HG02798 (cell line): ENCODE measurements around the gene PNMA6F.
"Not testable (repeated sequence)": the region's sequence is repeated elsewhere in the genome, so short reads cannot be mapped to it uniquely, and the experiment has no call there.

ENCODE experiments used
- ATAC-seq: cut with Tn5 transposase; IDR thresholded peaks from one replicate; pipeline ENCODE4 v1.9.1; 2021; ENCODE audit warnings: mild to moderate bottlenecking; ENCODE audit not compliant: unreplicated experiment, poor library complexity

PNMA6F gene

DNA sequence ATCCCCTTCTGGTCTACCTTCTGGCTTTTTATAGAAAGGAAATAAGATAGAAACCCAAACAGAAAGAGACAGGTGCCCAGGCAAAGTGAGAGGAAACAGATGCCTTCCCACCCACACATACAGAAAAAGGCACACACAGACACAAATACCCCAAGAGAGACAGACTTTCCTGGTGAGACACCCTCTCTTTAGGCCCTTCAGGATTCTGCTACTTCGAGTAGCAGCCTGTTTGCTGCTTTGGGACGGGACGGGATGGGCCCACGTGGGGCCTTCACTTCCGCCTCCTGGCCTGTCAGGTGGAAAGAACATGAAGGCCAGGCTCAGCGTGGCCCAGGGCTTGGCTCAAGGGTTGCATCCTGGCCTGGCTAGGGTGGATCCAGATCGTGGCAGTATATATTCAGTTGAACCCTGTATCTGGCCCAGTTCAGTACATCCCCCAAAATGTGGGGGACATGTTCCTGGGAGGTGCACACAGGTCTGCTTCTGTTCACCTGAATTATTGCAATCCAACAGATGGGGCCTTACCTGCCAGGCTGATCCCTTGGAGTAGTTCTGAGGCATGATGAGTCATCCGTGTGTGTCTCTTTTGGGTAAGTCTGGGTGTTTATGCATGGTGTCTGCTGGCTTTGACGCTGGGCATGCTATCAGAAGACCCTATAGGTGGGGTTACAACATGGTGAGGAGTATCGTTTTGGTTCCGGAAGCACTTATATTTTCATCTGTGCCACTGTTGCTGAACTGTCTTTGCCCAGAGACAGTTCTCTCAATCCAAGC lies 14.7 kb upstream of the PNMA6F start:
- ATAC-seq = peak; percentile 48

GRCh38 chrX:153334654-153335295 lies 13.2 kb upstream of the PNMA6F start:
- no peak for ATAC-seq

DNA sequence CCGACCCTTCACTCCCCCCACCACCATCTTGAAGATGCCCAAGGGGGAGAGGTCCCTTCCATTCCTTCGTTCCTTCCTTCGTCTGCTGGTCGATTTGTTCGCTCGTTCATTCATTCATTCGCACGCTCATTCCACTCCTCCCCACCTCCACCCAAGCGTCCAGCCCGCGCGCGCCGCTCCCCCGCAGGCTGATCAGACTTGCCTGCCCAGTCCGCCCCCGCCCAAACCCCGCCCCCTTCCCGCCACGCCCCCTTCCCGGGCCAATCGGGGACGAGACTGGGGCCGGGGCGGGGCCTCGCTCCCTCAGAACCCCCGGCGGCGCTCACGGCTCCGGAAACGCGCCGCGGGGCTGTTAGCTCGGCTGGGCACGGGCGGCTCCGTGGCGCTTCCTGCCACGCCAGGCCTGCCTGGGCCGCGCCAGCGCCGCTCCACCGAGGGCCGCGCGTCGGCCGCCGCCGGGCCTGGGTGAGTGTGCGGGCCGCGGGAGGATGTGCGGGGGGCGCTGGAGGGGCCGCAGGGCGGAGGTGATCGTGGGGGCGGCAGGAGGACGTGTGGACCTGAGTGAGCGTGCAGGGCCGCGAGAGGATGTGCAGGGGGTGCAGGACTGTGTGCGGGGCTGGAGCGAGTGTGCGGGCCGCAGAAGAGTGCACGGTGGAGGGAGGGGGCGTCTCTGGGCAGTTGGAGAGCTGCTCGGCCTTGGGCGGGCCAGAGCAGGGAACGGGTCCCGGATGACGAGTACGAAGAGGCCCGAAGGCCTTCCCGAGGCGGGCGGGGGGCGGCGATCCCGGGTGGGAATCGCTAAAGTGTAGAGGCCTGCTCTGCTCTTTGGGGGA lies 12.5 kb upstream of the PNMA6F start, which contains the start of gene ZNF275:
TSS of gene ZNF275 (plus strand) at position 333 of the 833 bp plus-strand sequence. CDS start 2,527 bp downstream, outside the sequence.
- ATAC-seq = peak; percentile 86

GRCh38 chrX:153333266-153333665 lies 11.7 kb upstream of the PNMA6F start:
- ATAC-seq = no peak

DNA sequence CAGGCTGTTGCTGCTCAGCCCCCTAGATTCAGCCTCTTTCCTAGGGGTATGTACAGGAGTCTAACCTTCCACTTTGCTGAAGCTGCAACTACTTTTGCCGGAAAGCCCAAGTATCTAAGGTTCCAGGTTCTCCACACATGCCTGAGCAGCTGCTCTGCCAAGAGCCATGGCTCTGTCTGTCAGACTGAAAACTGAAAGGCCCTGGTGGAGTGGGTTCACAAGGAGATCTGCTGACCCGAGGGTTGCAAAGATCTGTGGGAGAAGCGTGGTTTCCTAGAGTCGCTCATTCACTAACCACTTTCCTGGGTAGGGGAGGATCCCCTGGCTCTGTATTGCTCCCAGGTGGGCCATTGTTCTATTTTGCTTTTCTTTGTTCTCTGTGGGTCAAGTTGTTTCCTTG lies 6.0 kb upstream of the PNMA6F start:
- ATAC-seq = no peak

- no peak for ATAC-seq
Measured at GRCh38 chrX:153320555-153321184, 897 bp downstream of the PNMA6F start.

DNA sequence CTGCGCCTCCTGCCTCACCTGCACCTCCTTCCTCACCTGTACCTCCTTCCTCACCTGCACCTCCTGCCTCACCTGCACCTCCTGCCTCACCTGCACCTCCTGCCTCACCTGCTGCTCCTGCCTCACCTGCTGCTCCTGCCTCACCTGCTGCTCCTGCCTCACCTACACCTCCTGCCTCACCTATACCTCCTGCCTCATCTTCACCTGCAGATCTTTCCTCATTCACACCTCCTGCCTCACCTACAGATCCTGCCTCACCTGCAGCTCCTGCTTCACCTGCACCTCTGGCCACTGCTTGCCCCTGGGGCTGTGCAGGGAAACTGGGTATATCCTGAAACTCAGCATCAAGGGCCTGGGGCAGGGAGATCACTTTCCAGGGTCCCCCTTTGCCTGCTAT lies 1.5 kb downstream of the PNMA6F start:
- not testable (repeated sequence) for ATAC-seq

GRCh38 chrX:153319295-153320046 lies 2.1 kb downstream of the PNMA6F start:
- ATAC-seq = no peak

DNA sequence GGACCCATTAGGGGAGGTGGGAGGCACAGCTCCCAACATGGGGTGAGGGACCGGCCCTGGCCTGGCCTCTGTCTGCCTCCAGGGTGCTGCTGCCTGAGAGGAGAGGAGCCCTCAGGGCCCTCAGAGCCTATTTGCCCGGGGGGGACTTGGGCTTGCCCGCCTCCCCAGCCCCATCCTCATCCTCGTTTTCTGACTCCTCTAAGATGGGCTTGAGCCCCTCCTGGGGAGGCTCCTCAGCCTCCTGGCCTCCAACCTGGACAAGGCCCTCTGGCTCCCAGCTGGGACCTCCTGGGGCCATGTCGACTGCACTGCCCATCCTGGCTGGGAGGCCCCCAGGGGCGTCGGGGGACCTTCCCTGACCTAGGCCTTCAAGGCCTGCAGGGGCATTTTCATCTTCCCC lies 2.8 kb downstream of the PNMA6F start:
- ATAC-seq = no peak

- ATAC-seq = no peak
Measured at GRCh38 chrX:153317996-153318722, 3.4 kb downstream of the PNMA6F start.

DNA sequence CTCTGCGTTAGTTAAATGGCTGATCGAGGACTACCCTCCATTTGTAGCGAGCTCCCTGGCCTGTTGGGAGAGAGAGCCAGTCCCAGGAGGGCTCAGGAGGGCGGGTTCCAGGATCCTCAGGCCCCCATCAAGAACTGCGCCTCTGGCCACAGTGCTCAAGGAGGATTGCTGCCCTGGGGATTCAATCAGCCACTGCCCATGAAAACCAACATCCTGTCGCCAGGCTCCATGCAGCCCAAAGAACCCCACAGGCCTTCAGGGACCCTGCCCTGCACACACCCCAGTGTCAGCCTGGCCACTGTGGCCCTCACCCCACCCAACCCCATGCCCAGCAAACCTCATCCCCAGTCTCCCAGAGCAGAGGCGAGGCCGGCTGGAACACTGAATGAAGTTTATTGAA lies 4.3 kb downstream of the PNMA6F start:
- ATAC-seq = no peak

DNA sequence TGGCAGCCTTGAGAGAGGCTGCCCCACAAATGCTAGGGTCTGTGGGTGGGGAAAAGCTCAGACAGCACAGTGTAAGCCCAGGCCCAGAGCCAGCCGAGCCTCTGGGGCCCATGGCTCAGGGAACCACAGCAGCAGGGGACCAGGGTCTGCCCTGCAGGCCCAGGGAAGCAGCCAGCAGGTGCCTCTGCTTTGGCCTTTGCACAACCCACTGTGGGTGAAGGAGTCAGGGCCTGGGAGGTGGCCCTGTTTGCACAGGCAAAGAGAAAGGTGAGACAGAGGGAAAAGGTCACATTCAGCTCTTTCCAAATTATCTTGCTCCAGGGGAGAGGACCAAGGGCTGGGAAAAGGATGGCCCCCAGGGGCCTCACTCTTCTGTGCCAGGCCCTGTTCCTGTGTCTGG lies 8.7 kb downstream of the PNMA6F start:
- ATAC-seq = no peak

DNA sequence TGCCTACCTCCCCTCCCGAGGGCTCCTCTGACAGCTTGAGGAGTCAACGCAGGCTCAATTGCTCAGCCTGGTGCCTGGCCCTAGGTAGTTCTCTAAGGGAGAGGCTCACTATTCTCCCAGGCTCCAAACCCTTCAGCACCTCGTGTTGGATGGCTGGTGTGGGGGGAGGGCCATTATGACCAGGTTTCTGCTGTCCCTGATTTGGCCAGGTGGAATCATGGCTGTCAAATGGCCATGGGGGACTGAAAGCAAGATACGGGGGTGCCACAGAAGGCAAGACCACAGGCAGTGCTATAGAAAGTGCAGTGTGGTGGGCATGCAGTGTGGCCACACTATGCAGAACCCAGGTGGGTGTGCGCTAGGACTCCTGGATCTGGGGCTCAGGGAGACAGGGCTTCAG lies 9.5 kb downstream of the PNMA6F start:
- no peak for ATAC-seq

GRCh38 chrX:153310901-153311300 lies 10.7 kb downstream of the PNMA6F start:
- no peak for ATAC-seq

DNA sequence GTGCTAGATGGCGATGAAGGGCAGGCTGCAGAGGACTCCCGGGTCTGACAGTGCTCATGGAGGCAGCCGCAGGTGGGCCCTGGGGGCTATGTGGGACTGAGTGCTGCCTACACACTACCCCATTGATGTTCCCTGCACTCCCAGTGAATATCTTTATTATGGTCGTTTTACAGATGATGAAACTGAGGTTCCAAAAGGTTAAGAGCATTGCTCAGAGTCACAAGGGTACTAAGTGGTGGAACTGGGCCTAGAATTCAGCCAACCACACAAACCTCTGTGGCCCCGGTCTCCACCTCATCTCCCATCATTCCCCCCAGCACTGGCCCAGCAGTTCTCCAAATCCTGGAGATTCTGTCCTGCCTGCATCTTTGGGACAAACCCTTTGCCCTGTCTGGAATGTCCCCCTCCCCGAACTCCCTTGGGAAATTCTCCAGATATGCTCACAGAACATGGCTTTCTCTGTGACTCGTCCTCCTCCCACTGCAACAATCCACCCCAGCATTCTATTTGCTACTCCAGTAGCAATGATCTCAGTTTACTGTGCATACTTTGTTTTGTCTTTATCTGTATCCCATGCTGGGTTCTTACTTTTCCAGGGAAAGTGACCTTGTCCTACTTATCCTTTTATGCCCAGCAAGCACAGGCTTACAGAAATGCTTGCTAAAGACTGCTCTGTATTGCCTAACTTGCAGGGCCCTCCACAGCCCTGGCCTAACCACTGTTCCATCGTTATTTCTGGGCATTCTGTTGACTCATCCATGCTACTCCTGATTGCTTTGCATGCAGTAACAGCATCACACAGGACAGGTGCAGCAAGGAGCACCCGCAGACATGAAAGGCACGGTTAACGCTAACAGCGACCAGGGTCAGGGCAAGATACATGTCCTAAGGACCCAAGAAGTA lies 14.0 kb downstream of the PNMA6F start:
- no peak for ATAC-seq

GRCh38 chrX:153306527-153307115 lies 14.9 kb downstream of the PNMA6F start:
- no peak for ATAC-seq

DNA sequence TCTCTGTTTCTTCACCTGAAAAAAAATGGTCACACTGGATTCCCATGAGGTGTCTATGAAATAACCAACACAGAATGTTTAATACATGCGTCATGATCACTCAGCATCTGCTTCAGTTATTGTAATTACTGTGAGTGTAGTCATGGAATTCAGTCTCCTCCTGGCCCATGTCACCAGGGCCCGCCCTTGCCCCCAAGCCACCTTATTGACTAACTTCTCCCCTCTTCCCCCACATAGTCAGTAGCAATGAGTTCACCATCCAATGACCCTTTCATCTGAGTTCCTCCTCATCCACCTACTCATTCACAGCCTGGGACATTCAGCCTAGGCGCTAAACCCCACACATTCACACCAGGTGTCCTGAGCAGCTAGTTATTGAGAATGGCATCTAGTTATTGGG lies 15.6 kb downstream of the PNMA6F start:
- ATAC-seq = no peak
